Neural cell (in vitro differentiated cells): ENCODE data around the gene SGIP1.

Source experiments
- POLR2AphosphoS5 ChIP-seq: IDR thresholded peaks from 2 replicates; pipeline ENCODE4 v1.6.1; 2012
- TAF1 ChIP-seq: IDR thresholded peaks from 2 replicates; pipeline ENCODE4 v1.6.1; 2012; ENCODE audit warnings: low read depth
- TF ChIP-seq, protein P1 (sequence below): fragments of 450-650 bp; IDR thresholded peaks from 2 replicates; pipeline ENCODE4 v1.5.1; 2014; ENCODE audit warnings: antibody characterized with exemption, mild to moderate bottlenecking, moderate library complexity; ENCODE audit not compliant: poor library complexity, severe bottlenecking
- TF ChIP-seq, protein P2 (sequence below): IDR thresholded peaks from 2 replicates; pipeline ENCODE4 v1.6.1; 2012; ENCODE audit warnings: borderline replicate concordance

DNA sequence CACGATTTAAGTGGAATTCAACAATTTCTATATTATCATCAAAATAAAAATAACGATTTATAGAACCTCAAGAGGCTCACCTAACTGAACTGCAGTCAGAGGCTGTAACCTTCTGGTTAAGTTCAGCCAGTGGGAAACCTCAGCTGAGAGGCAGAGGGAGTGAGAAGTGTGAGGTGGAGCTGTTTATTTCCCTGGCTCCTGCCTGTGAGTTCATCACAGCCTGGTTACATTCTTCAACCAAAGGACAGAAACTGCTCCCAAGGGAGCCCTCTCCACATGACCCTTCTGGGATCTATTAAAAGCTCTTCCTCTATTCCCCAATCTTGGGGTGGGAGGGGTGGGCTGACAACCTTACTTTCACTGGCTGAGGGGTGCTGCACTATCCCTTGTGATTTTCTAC is 240.5 kb downstream of the SGIP1 start:
- TF ChIP-seq, protein P1, sequence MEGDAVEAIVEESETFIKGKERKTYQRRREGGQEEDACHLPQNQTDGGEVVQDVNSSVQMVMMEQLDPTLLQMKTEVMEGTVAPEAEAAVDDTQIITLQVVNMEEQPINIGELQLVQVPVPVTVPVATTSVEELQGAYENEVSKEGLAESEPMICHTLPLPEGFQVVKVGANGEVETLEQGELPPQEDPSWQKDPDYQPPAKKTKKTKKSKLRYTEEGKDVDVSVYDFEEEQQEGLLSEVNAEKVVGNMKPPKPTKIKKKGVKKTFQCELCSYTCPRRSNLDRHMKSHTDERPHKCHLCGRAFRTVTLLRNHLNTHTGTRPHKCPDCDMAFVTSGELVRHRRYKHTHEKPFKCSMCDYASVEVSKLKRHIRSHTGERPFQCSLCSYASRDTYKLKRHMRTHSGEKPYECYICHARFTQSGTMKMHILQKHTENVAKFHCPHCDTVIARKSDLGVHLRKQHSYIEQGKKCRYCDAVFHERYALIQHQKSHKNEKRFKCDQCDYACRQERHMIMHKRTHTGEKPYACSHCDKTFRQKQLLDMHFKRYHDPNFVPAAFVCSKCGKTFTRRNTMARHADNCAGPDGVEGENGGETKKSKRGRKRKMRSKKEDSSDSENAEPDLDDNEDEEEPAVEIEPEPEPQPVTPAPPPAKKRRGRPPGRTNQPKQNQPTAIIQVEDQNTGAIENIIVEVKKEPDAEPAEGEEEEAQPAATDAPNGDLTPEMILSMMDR: no peak
- no peak for TF ChIP-seq TAF1
- TF ChIP-seq, protein P2, sequence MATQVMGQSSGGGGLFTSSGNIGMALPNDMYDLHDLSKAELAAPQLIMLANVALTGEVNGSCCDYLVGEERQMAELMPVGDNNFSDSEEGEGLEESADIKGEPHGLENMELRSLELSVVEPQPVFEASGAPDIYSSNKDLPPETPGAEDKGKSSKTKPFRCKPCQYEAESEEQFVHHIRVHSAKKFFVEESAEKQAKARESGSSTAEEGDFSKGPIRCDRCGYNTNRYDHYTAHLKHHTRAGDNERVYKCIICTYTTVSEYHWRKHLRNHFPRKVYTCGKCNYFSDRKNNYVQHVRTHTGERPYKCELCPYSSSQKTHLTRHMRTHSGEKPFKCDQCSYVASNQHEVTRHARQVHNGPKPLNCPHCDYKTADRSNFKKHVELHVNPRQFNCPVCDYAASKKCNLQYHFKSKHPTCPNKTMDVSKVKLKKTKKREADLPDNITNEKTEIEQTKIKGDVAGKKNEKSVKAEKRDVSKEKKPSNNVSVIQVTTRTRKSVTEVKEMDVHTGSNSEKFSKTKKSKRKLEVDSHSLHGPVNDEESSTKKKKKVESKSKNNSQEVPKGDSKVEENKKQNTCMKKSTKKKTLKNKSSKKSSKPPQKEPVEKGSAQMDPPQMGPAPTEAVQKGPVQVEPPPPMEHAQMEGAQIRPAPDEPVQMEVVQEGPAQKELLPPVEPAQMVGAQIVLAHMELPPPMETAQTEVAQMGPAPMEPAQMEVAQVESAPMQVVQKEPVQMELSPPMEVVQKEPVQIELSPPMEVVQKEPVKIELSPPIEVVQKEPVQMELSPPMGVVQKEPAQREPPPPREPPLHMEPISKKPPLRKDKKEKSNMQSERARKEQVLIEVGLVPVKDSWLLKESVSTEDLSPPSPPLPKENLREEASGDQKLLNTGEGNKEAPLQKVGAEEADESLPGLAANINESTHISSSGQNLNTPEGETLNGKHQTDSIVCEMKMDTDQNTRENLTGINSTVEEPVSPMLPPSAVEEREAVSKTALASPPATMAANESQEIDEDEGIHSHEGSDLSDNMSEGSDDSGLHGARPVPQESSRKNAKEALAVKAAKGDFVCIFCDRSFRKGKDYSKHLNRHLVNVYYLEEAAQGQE: no peak
- TF ChIP-seq POLR2AphosphoS5: no peak
